IMR-90 (cell line): ENCODE data around the gene PLBD1. TPM values are rescaled to one million over a fixed set of nuclear protein-coding genes. Genes with fewer than 3 reads are reported as not detected.

Experiments
- ATAC-seq: fragments of 200-7000 bp; cut with Tn5 transposase; 2 replicates; pipeline ENCODE4 v1.9.1; 2020; ENCODE audit warnings: low read depth, mild to moderate bottlenecking, moderate library complexity
- BruUV-seq: library from RNA; stranded (reverse); fragments of 400-500 nt; replicated peaks from 2 replicates; lab custom pipeline; 2021; lab: Mats Ljungman, UMichigan
- CTCF ChIA-PET: fragments of 300-600 bp; formaldehyde crosslinking; extraction: SDS; loops from one replicate; lab custom pipeline; 2021; ENCODE audit warnings: antibody characterized with exemption; lab: Yijun Ruan, JAX
- POLR2A ChIA-PET: fragments of 300-600 bp; sonication (Branson Sonifier 250); formaldehyde crosslinking; loops from one replicate; lab custom pipeline; 2022; ENCODE audit warnings: antibody characterized with exemption; ENCODE audit not compliant: unreplicated experiment; lab: Charles Lee
- DNase-seq: peaks from one replicate; pipeline ENCODE4 v3.0.0; 2013
- H2AFZ ChIP-seq: replicated peaks from 2 replicates; pipeline ENCODE3; 2013; ENCODE audit warnings: low read length, mild to moderate bottlenecking; ENCODE audit not compliant: poor library complexity
- H2AK5ac ChIP-seq: 2 replicates; pipeline ENCODE4 v1.6.1; 2013; ENCODE audit warnings: low read depth, low read length, inconsistent platforms
- H2AK9ac ChIP-seq: replicated peaks from 2 replicates; pipeline ENCODE3; 2013; ENCODE audit warnings: mild to moderate bottlenecking, low read depth, low read length, moderate library complexity; ENCODE audit not compliant: poor library complexity
- H2BK120ac ChIP-seq: 2 replicates; pipeline ENCODE4 v1.6.1; 2013; ENCODE audit warnings: low read depth, low read length, inconsistent platforms
- H2BK15ac ChIP-seq: 3 replicates; pipeline ENCODE4 v1.6.1; 2013; ENCODE audit warnings: low read depth, low read length, inconsistent platforms
- H2BK20ac ChIP-seq: 2 replicates; pipeline ENCODE4 v1.6.1; 2013; ENCODE audit warnings: low read depth, mild to moderate bottlenecking, inconsistent platforms, low read length, moderate library complexity
- H2BK5ac ChIP-seq: 2 replicates; pipeline ENCODE4 v1.6.1; 2013; ENCODE audit warnings: mild to moderate bottlenecking, low read depth, low read length, inconsistent platforms; ENCODE audit not compliant: poor library complexity, severe bottlenecking
- H3K14ac ChIP-seq: replicated peaks from 2 replicates; pipeline ENCODE4 v1.6.1; 2013; ENCODE audit warnings: low read depth, low read length, inconsistent platforms
- H3K18ac ChIP-seq: 2 replicates; pipeline ENCODE4 v1.6.1; 2013; ENCODE audit warnings: low read depth, low read length, control low read depth
- H3K23ac ChIP-seq: 2 replicates; pipeline ENCODE4 v1.6.1; 2013; ENCODE audit warnings: low read depth, low read length, inconsistent platforms
- H3K27ac ChIP-seq: 2 replicates; pipeline ENCODE4 v1.5.1; 2013; ENCODE audit warnings: mild to moderate bottlenecking, control low read depth, low read length; ENCODE audit not compliant: insufficient read depth
- H3K27me3 ChIP-seq: 2 replicates; pipeline ENCODE4 v1.6.1; 2013; ENCODE audit warnings: low read length; ENCODE audit not compliant: control insufficient read depth, insufficient read depth
- H3K36me3 ChIP-seq: 2 replicates; pipeline ENCODE4 v1.6.1; 2013; ENCODE audit warnings: low read length, mixed read lengths; ENCODE audit not compliant: control insufficient read depth, insufficient read depth
- H3K4ac ChIP-seq: 2 replicates; pipeline ENCODE4 v1.6.1; 2013; ENCODE audit warnings: low read depth, low read length, inconsistent platforms
- H3K4me1 ChIP-seq: 2 replicates; pipeline ENCODE4 v1.6.1; 2013; ENCODE audit warnings: low read length, mixed read lengths; ENCODE audit not compliant: control insufficient read depth, insufficient read depth
- H3K4me2 ChIP-seq: 2 replicates; pipeline ENCODE4 v1.6.1; 2013; ENCODE audit warnings: low read depth, mild to moderate bottlenecking, control low read depth, low read length, moderate library complexity
- H3K4me3 ChIP-seq: 2 replicates; pipeline ENCODE4 v1.5.1; 2013; ENCODE audit warnings: low read depth, mild to moderate bottlenecking, control low read depth, low read length, moderate library complexity; ENCODE audit not compliant: insufficient read depth
- H3K56ac ChIP-seq: 2 replicates; pipeline ENCODE4 v1.6.1; 2013; ENCODE audit warnings: low read length, inconsistent platforms; ENCODE audit not compliant: insufficient read depth; ENCODE audit errors: extremely low read depth
- H3K79me1 ChIP-seq, 2 experiments: 2 replicates each; pipeline ENCODE4 v1.6.1; 2013; ENCODE audit warnings: low read length in 2 of 2, inconsistent platforms in 1 of 2, low read depth in 1 of 2
- H3K9ac ChIP-seq: 2 replicates; pipeline ENCODE4 v1.6.1; 2013; ENCODE audit warnings: low read depth, low read length, control low read depth
- H3K9me1 ChIP-seq: 2 replicates; pipeline ENCODE4 v1.6.1; 2013; ENCODE audit warnings: low read length, inconsistent platforms; ENCODE audit not compliant: insufficient read depth
- H3K9me3 ChIP-seq: 2 replicates; pipeline ENCODE4 v1.6.1; 2013; ENCODE audit warnings: low read length; ENCODE audit not compliant: control insufficient read depth, insufficient read depth
- H4K20me1 ChIP-seq: 2 replicates; pipeline ENCODE4 v1.6.1; 2013; ENCODE audit warnings: low read length, inconsistent platforms; ENCODE audit not compliant: insufficient read depth
- H4K5ac ChIP-seq: 2 replicates; pipeline ENCODE4 v1.6.1; 2013; ENCODE audit warnings: mild to moderate bottlenecking, low read depth, low read length, control low read depth
- H4K8ac ChIP-seq, 2 experiments: 2 replicates each; pipeline ENCODE4 v1.6.1; 2013; ENCODE audit warnings: low read depth in 2 of 2, low read length in 2 of 2, control low read depth in 1 of 2, inconsistent platforms in 1 of 2
- H4K91ac ChIP-seq: 2 replicates; pipeline ENCODE4 v1.6.1; 2013; ENCODE audit warnings: low read depth, low read length, inconsistent platforms; ENCODE audit not compliant: insufficient read depth
- BHLHE40 ChIP-seq: fragments of 150-350 bp; IDR thresholded peaks from 2 replicates; pipeline ENCODE4 v1.6.1; 2016; ENCODE audit warnings: mild to moderate bottlenecking, low read depth, low read length
- CEBPB ChIP-seq: IDR thresholded peaks from 2 replicates; pipeline ENCODE4 v1.6.1; 2012; ENCODE audit warnings: low read depth, low read length, improper control_type of control experiment
- CHD1 ChIP-seq: IDR thresholded peaks from 2 replicates; pipeline ENCODE4 v1.6.1; 2012; ENCODE audit warnings: low read depth, low read length, improper control_type of control experiment
- FOS ChIP-seq: fragments of 150-350 bp; IDR thresholded peaks from 2 replicates; pipeline ENCODE4 v1.6.1; 2016; ENCODE audit warnings: low read depth, low read length
- MAFK ChIP-seq: IDR thresholded peaks from 2 replicates; pipeline ENCODE4 v1.6.1; 2012; ENCODE audit warnings: low read depth, low read length, improper control_type of control experiment
- MAZ ChIP-seq: IDR thresholded peaks from 2 replicates; pipeline ENCODE4 v1.6.1; 2012; ENCODE audit warnings: low read depth, mild to moderate bottlenecking, low read length, improper control_type of control experiment, moderate library complexity, borderline replicate concordance
- MXI1 ChIP-seq: IDR thresholded peaks from 2 replicates; pipeline ENCODE4 v1.6.1; 2012; ENCODE audit warnings: low read depth, mild to moderate bottlenecking, low read length, moderate library complexity, borderline replicate concordance
- NFE2L2 ChIP-seq: fragments of 150-350 bp; IDR thresholded peaks from 2 replicates; pipeline ENCODE4 v1.6.1; 2016; ENCODE audit warnings: low read depth, mild to moderate bottlenecking, low read length
- POLR2A ChIP-seq: IDR thresholded peaks from 2 replicates; pipeline ENCODE4 v1.6.1; 2012; ENCODE audit warnings: mild to moderate bottlenecking, low read depth, low read length
- RAD21 ChIP-seq: IDR thresholded peaks from 2 replicates; pipeline ENCODE4 v1.6.1; 2012; ENCODE audit warnings: low read length, improper control_type of control experiment
- RCOR1 ChIP-seq: IDR thresholded peaks from 2 replicates; pipeline ENCODE4 v1.6.1; 2012; ENCODE audit warnings: mild to moderate bottlenecking, low read length, improper control_type of control experiment; ENCODE audit not compliant: insufficient replicate concordance
- RFX5 ChIP-seq: IDR thresholded peaks from 2 replicates; pipeline ENCODE4 v1.8.0; 2012; ENCODE audit warnings: low read depth, mild to moderate bottlenecking, low read length, moderate library complexity
- SMC3 ChIP-seq: fragments of 150-350 bp; IDR thresholded peaks from 2 replicates; pipeline ENCODE4 v1.6.1; 2016; ENCODE audit warnings: low read depth, mild to moderate bottlenecking, antibody characterized with exemption, low read length, moderate library complexity
- WGBS, 2 experiments: methylation state at CpG; one replicate each; pipeline versions ENCODE4 v1.1.5 to v1.1.7; 2013; ENCODE audit warnings: missing lambda C conversion rate in 2 of 2; ENCODE audit not compliant: insufficient read length in 1 of 2; ENCODE audit errors: extremely low coverage in 2 of 2; 5-methylcytosine and 5-hydroxymethylcytosine counted together
- dilution Hi-C: fragments of 300-500 bp; cut with HindIII; formaldehyde crosslinking; loops from one replicate; pipeline ENCODE4 v1.14.3; 2018; ENCODE audit warnings: low sequenced_read_pairs; ENCODE audit not compliant: unreplicated experiment
- in situ Hi-C: fragments of 300-500 bp; cut with MboI; formaldehyde crosslinking; loops from 3 replicates; pipeline ENCODE4 v1.14.3; 2019; ENCODE audit warnings: low sequenced_read_pairs, inconsistent platforms, mixed read lengths
- intact Hi-C: fragments of 100-400 bp; cut with micrococcal nuclease; formaldehyde crosslinking; loops from 2 replicates; pipeline ENCODE4 v1.10.0; 2022
- polyA plus RNA-seq, 3 experiments: library from polyadenylated mRNA; depleted of rRNA; stranded (reverse); fragments of >200 nt; gene quantifications; 2 replicates each; pipeline ENCODE4 v1.2.3, GENCODE V29; 2012; ENCODE audit warnings: low replicate concordance in 1 of 3
- total RNA-seq: library from RNA; depleted of rRNA; stranded (reverse); fragments of >200 nt; gene quantifications from 2 replicates; pipeline ENCODE4 v1.2.3, GENCODE V29; 2012
- TF ChIP-seq, protein P1 (sequence below): conservative IDR thresholded peaks from 2 replicates; pipeline ENCODE4 v1.5.1; 2012; ENCODE audit warnings: mild to moderate bottlenecking, low read depth, low read length, improper control_type of control experiment
- TF ChIP-seq, protein P2 (sequence below): fragments of 150-350 bp; IDR thresholded peaks from 2 replicates; pipeline ENCODE4 v1.6.1; 2016; ENCODE audit warnings: low read depth, mild to moderate bottlenecking, low read length, moderate library complexity, borderline replicate concordance
- TF ChIP-seq, protein P3 (sequence below): fragments of 150-350 bp; IDR thresholded peaks from 2 replicates; pipeline ENCODE4 v1.6.1; 2017; ENCODE audit warnings: mild to moderate bottlenecking, antibody characterized with exemption, low read length, low read depth

PLBD1 gene
- total and polyA plus RNA-seq, 2 of the 4 experiments (the other 2 are of a cell fraction): under 0.01 TPM; not detected in 1

DNA sequence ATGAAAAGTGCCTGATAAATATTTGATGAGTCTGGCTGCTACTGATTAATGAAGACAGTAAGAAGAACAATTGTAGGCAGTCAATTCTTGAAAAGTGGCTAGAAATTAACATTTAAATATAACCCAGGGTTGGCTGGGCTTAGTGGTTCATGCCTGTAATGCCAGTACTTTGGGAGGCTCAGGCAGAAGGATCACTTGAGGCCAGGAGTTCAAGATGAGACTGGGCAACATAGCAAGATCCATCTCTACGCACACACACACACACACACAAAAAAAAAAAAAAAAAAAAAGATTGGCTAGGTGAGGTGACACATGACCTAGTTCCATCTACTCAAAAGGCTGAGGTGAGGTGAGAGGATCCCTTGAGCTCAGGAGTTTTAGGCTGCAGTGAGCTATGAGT lies 7.9 kb upstream of the PLBD1 start:
- H3K27me3 ChIP-seq: no peaks in the 10 kb centered on the region
- H3K4me3 ChIP-seq: no peak overlapping the region
- TF ChIP-seq, protein P1, sequence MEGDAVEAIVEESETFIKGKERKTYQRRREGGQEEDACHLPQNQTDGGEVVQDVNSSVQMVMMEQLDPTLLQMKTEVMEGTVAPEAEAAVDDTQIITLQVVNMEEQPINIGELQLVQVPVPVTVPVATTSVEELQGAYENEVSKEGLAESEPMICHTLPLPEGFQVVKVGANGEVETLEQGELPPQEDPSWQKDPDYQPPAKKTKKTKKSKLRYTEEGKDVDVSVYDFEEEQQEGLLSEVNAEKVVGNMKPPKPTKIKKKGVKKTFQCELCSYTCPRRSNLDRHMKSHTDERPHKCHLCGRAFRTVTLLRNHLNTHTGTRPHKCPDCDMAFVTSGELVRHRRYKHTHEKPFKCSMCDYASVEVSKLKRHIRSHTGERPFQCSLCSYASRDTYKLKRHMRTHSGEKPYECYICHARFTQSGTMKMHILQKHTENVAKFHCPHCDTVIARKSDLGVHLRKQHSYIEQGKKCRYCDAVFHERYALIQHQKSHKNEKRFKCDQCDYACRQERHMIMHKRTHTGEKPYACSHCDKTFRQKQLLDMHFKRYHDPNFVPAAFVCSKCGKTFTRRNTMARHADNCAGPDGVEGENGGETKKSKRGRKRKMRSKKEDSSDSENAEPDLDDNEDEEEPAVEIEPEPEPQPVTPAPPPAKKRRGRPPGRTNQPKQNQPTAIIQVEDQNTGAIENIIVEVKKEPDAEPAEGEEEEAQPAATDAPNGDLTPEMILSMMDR: no peak
- TF ChIP-seq MXI1: no peak
- no peak for TF ChIP-seq RCOR1
- TF ChIP-seq SMC3: no peak
- TF ChIP-seq, protein P2, sequence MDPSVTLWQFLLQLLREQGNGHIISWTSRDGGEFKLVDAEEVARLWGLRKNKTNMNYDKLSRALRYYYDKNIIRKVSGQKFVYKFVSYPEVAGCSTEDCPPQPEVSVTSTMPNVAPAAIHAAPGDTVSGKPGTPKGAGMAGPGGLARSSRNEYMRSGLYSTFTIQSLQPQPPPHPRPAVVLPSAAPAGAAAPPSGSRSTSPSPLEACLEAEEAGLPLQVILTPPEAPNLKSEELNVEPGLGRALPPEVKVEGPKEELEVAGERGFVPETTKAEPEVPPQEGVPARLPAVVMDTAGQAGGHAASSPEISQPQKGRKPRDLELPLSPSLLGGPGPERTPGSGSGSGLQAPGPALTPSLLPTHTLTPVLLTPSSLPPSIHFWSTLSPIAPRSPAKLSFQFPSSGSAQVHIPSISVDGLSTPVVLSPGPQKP: no peak
- no peak for TF ChIP-seq MAFK
- no peak for TF ChIP-seq CEBPB
- TF ChIP-seq FOS: no peak
- TF ChIP-seq POLR2A: no peak
- TF ChIP-seq, protein P3, sequence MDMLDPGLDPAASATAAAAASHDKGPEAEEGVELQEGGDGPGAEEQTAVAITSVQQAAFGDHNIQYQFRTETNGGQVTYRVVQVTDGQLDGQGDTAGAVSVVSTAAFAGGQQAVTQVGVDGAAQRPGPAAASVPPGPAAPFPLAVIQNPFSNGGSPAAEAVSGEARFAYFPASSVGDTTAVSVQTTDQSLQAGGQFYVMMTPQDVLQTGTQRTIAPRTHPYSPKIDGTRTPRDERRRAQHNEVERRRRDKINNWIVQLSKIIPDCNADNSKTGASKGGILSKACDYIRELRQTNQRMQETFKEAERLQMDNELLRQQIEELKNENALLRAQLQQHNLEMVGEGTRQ: no peak
- TF ChIP-seq BHLHE40: no peak
- TF ChIP-seq RFX5: no peak
- no peak for TF ChIP-seq CHD1
- no peak for TF ChIP-seq RAD21
- no peak for TF ChIP-seq MAZ
- TF ChIP-seq NFE2L2: no peak
- H2BK15ac ChIP-seq: no peak overlapping the region
- H3K4me1 ChIP-seq: no peaks in the 10 kb centered on the region
- H4K20me1 ChIP-seq: no peaks in the 10 kb centered on the region
- ChIA-PET CTCF (interaction anchor here (0.6 kb wide), 1 partner anchor 451 kb away, joined by 3 read pairs; no protein-coding TSS in a partner anchor), POLR2A (no interaction called here)
- DNase-seq (no peak), ATAC-seq (no peak)
- dilution Hi-C loops: no loop called here
- H3K4ac ChIP-seq: no peak overlapping the region
- 0 out of 2 replicates have a peak, but pooled peaks cover 2% of the 10 kb centered on the region for H3K9me3 ChIP-seq
- in situ Hi-C loops: no loop called here
- no peak overlapping the region for H2AK5ac ChIP-seq
- no peak overlapping the region for H3K14ac ChIP-seq
- no peak overlapping the region for H3K9ac ChIP-seq
- no peaks in the 10 kb centered on the region for H3K79me1 ChIP-seq
- H3K27ac ChIP-seq: no peak overlapping the region
- no peak overlapping the region for H2BK120ac ChIP-seq
- H4K5ac ChIP-seq: no peak overlapping the region
- WGBS, 2 experiments: no CpG with 5 or more reads among the region's 1 CpG
- no peak overlapping the region for H3K18ac ChIP-seq
- no peak overlapping the region for H3K23ac ChIP-seq
- H3K9me1 ChIP-seq: no peaks in the 10 kb centered on the region
- BruUV-seq: no TSS peak
- intact Hi-C loops: no loop called here
- no peak overlapping the region for H2AFZ ChIP-seq
- H3K4me2 ChIP-seq: no peak overlapping the region
- H4K91ac ChIP-seq: no peak overlapping the region
- no peak overlapping the region for H2AK9ac ChIP-seq
- H3K56ac ChIP-seq: no peak overlapping the region
- no peaks in the 10 kb centered on the region for H3K36me3 ChIP-seq
- H2BK20ac ChIP-seq: no peak overlapping the region
- no peak overlapping the region for H2BK5ac ChIP-seq
- H4K8ac ChIP-seq: no peak overlapping the region
